Testis (tissue), 3 donors: Measurements from ENCODE around the gene TRIO. TPM values are rescaled to one million over a fixed set of nuclear protein-coding genes. Genes with fewer than 3 reads are reported as not detected.

Source experiments
- DNase-seq: peaks from one replicate; pipeline ENCODE4 v3.0.0-alpha.2; 2019
- H3K27ac ChIP-seq, 2 donors: fragments of 200-600 bp; sonication (generic); one replicate each; pipeline ENCODE4 v1.5.1; 2019
- H3K27me3 ChIP-seq: fragments of 200-600 bp; sonication (generic); one replicate; pipeline ENCODE4 v1.5.1; 2019
- H3K36me3 ChIP-seq: fragments of 200-600 bp; sonication (generic); one replicate; pipeline ENCODE4 v1.5.1; 2017; ENCODE audit warnings: low read depth; ENCODE audit errors: missing control alignments
- H3K4me1 ChIP-seq: fragments of 200-600 bp; sonication (generic); one replicate; pipeline ENCODE4 v1.5.1; 2019
- H3K4me3 ChIP-seq, 2 donors: fragments of 200-600 bp; sonication (generic); one replicate each; pipeline ENCODE4 v1.5.1; 2017 to 2019
- H3K9me3 ChIP-seq: fragments of 200-600 bp; sonication (generic); one replicate; pipeline ENCODE4 v1.5.1; 2017
- POLR2A ChIP-seq: fragments of 450-650 bp; IDR thresholded peaks from one replicate; pipeline ENCODE4 v1.6.1; 2017; ENCODE audit warnings: antibody characterized with exemption, mild to moderate bottlenecking, moderate library complexity
- WGBS, 2 donors: methylation state at CpG; one replicate each; pipeline ENCODE4 v1.1.5; 2018; 5-methylcytosine and 5-hydroxymethylcytosine counted together
- intact Hi-C: fragments of 100-400 bp; cut with DNase I; formaldehyde crosslinking; loops from one replicate; pipeline ENCODE4 v1.15.1; 2023; ENCODE audit warnings: low total_unique reads
- polyA plus RNA-seq: library from polyadenylated mRNA; stranded (reverse); fragments of 350-450 nt; fragmentation: Illumina TruSeq; extraction: RNeasy Lipid Tissue Mini Kit (QIAGEN cat#74804); gene quantifications from one replicate; pipeline ENCODE4 v1.2.3, GENCODE V29; 2014; ENCODE audit warnings: low read depth, low replicate concordance; ENCODE audit not compliant: insufficient read depth
- total RNA-seq, 2 donors: library from RNA; depleted of rRNA; stranded (reverse); fragments of >200 nt; gene quantifications; one replicate each; pipeline ENCODE4 v1.2.3, GENCODE V29; 2016
- TF ChIP-seq, protein P1 (sequence below), 3 experiments: fragments of 450-650 bp in 2 of 3; fragments of 200-600 bp in 1 of 3; sonication (generic) in 1 of 3; IDR thresholded peaks; one replicate each; pipeline ENCODE4 v1.5.1; 2016 to 2019; ENCODE audit warnings: antibody characterized with exemption in 3 of 3, mild to moderate bottlenecking in 2 of 3, moderate library complexity in 1 of 3

Gene TRIO
- total and polyA plus RNA-seq, 3 donors from 2014 or later: 47.2 to 295 (median 249) TPM

DNA sequence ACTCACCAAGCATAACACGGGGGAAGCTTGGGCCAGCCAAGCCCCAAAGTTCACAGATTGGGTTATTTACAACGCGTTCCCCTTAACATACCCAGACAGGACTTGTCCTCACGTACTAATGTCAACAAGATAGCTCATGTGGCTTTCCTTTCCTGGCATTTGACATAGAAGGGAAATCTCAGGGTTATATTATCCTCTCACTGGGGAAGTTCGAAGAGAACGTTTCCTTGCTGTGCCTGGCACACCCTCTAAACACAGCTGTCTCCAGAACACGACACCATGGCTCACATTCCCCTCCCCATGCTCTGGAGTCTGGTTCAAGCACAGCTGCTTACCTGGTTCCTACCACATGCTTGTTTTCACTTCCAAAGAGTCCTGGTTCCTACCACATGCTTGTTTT lies 391.6 kb downstream of the TRIO start:
- no peak overlapping the region for H3K4me3 ChIP-seq
- intact Hi-C loops: no loop called here
- H3K36me3 ChIP-seq: no peaks in the 10 kb centered on the region
- no peaks in the 10 kb centered on the region for H3K4me1 ChIP-seq
- no peaks in the 10 kb centered on the region for H3K27me3 ChIP-seq
- no peak overlapping the region for H3K27ac ChIP-seq
- WGBS, 2 donors: 34 to 38% methylated on average over 7 of the region's 7 CpGs
- no peak for TF ChIP-seq POLR2A
- TF ChIP-seq, protein P1, sequence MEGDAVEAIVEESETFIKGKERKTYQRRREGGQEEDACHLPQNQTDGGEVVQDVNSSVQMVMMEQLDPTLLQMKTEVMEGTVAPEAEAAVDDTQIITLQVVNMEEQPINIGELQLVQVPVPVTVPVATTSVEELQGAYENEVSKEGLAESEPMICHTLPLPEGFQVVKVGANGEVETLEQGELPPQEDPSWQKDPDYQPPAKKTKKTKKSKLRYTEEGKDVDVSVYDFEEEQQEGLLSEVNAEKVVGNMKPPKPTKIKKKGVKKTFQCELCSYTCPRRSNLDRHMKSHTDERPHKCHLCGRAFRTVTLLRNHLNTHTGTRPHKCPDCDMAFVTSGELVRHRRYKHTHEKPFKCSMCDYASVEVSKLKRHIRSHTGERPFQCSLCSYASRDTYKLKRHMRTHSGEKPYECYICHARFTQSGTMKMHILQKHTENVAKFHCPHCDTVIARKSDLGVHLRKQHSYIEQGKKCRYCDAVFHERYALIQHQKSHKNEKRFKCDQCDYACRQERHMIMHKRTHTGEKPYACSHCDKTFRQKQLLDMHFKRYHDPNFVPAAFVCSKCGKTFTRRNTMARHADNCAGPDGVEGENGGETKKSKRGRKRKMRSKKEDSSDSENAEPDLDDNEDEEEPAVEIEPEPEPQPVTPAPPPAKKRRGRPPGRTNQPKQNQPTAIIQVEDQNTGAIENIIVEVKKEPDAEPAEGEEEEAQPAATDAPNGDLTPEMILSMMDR (IDR thresholded peaks at IDR 0.05): no peak
- no peak for DNase-seq
- no peaks in the 10 kb centered on the region for H3K9me3 ChIP-seq

GRCh38 chr5:14545308-14545707 lies 402.2 kb downstream of the TRIO start:
- H3K4me3 ChIP-seq: no peak overlapping the region
- H3K36me3 ChIP-seq: no peaks in the 10 kb centered on the region
- H3K27me3 ChIP-seq: no peaks in the 10 kb centered on the region
- TF ChIP-seq, protein P1 (IDR thresholded peaks at IDR 0.05): no peak
- TF ChIP-seq POLR2A: no peak
- H3K9me3 ChIP-seq: no peaks in the 10 kb centered on the region
- intact Hi-C loops: no loop called here
- no peak overlapping the region for H3K27ac ChIP-seq
- WGBS, 2 donors: 67% methylated on average over 3 of the region's 3 CpGs
- no peaks in the 10 kb centered on the region for H3K4me1 ChIP-seq
- DNase-seq: no peak

DNA sequence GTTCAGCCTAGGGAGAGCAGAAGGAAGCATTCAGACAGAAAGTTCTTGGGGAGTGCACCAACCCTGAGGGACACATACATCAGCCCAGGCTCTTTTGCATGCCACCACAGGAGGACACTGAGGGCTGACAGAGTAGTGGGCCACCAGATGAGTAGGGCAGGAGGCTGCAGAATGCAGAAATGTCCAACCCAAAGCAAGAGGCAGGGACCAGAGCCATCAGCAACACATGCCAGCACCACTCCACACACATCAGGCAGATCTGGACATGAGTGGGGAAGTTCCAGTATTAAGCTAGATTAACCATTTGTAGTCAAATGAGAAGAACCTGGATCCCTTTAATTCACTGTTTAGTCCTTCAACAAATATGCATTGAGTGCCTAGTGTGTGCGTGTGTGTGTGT lies 402.7 kb downstream of the TRIO start:
- Histone ChIP-seq H3K4me1 (no peaks in the 10 kb centered on the region), H3K27ac (no peak overlapping the region), H3K36me3 (no peaks in the 10 kb centered on the region), H3K4me3 (no peak overlapping the region), H3K9me3 (no peaks in the 10 kb centered on the region), H3K27me3 (no peaks in the 10 kb centered on the region)
- DNase-seq: no peak
- 50 to 59% methylated on average over 1 of the region's 1 CpG for WGBS, 2 donors
- intact Hi-C loops: no loop called here
- TF ChIP-seq, protein P1 (IDR thresholded peaks at IDR 0.05): no peak
- no peak for TF ChIP-seq POLR2A

DNA sequence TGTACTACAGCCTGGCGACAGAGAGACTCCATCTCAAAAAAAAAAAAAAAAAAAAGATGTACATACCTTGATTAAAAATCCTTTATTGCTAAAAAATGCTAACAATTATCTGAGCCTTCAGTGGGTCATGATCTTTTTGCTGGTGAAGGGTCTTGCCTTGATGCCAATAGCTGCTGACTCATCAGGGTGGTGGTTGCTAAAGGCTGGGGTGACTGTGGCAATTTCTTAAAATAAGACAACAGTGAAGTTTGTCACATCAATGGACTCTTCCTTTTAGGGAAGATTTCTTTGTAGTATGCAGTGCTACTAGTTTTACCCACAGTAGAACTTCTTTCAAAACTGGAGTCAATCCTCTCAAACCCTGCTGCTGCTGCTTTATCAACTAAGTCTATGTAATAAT lies 404.5 kb downstream of the TRIO start:
- 89 to 100% methylated on average over 1 of the region's 1 CpG for WGBS, 2 donors
- no peak overlapping the region for H3K27ac ChIP-seq
- no peaks in the 10 kb centered on the region for H3K27me3 ChIP-seq
- H3K36me3 ChIP-seq: no peaks in the 10 kb centered on the region
- TF ChIP-seq POLR2A: no peak
- TF ChIP-seq, protein P1 (IDR thresholded peaks at IDR 0.05): no peak
- intact Hi-C loops: no loop called here
- no peaks in the 10 kb centered on the region for H3K9me3 ChIP-seq
- H3K4me3 ChIP-seq: no peak overlapping the region
- DNase-seq: no peak
- H3K4me1 ChIP-seq: no peaks in the 10 kb centered on the region

DNA sequence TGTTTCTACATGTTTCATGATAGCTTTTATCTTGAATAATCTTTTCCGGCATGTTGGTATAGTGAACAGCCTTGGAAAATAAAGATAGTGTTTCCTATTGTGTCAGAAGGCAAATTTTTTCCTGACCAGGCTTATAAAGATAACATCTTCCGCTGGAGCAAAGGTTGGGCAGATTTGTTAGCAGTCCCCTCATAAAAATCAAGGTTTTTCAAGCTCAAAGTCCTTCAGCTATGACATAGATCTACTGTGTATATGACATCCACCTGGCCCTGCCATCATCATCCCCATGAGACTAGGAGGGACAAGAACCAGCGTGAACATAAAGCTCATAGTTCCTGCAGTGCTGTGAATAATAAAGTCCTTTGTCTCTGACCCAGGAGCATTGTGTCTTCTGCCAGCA lies 408.1 kb downstream of the TRIO start:
- Histone ChIP-seq H3K9me3 (no peaks in the 10 kb centered on the region), H3K4me1 (no peaks in the 10 kb centered on the region), H3K36me3 (no peaks in the 10 kb centered on the region), H3K4me3 (no peak overlapping the region), H3K27me3 (no peaks in the 10 kb centered on the region), H3K27ac (no peak overlapping the region)
- DNase-seq: no peak
- WGBS, 2 donors: 89 to 93% methylated on average over 3 of the region's 3 CpGs
- TF ChIP-seq POLR2A: no peak
- TF ChIP-seq, protein P1 (IDR thresholded peaks at IDR 0.05): no peak
- intact Hi-C loops: no loop called here
